ENCODE results near the gene UQCRC2.
"Not testable (repeated sequence)": the region's sequence is repeated elsewhere in the genome, so short reads cannot be mapped to it uniquely, and the experiment has no call there.

UQCRC2 gene

GRCh38 chr16:21982108-21982507 is 28.9 kb downstream of the UQCRC2 start:
- no peak for DNase-seq (ENCODE audit: low spot score)

DNA sequence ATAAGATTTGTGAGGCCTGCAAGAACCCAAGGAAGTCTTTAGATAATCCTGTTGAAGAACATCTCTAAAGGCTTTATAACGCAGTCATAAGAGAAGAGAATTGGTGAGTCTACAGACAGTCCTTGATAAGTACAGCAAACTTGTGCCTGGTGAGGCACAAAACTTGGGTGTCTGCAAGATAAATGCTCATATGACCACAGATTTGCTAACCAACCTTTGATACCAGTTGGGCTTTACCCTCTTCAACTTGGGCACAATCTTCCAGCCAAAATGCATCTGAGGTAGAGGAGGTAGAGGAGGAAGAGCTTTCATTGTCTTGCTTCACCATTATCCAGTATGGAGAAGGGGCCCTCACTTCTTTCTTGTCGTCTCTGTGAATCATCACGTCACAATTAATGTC is 30.9 kb downstream of the UQCRC2 start:
- no peak for DNase-seq (ENCODE audit: low spot score)

DNA sequence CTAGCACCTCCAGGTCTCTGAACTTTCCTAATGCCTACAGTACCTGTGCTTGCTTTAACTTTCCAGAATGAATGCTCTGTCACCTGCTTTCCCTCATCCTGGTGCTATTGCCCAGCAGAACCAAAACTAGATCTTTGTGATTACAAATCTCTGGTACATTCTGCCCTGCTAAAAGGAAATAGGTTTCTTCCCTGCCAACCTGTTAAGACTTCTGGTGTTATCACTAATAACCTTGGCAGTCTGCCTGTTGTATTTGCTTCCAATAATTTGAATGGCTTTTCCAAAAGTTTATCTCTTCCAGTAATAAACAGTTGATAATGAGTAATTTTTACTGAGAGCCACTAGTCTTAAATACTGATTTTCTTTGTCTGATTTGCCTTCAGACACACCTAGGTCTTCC is 32.4 kb downstream of the UQCRC2 start:
- no peak for DNase-seq (ENCODE audit: low spot score)

DNA sequence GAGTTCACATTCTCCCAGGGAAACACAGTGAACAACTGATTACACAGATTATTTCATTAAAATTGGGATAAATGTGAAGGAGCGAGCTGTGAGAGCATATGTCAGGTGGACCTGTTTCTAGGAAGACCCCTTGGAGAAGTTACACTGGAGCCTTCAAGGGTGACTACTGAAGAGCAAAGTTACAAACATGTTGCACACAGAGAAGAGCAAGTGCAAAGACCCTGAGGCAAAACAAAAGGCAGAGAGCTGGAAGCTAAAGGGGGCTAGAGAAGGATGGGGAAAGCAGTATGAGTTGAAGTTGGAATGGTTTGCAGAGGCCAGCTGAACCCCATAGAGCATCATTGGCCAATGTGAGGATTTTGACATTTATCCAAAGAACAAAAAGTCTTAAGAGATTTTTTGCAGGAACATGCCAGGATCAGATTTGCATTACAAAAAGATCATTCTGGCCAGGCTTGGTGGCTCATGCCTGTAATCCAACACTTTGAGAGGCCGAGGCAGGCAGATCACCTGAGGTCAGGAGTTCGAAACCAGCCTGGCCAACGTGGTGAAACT is 33.6 kb downstream of the UQCRC2 start:
- no peak for DNase-seq (ENCODE audit: low spot score)

DNA sequence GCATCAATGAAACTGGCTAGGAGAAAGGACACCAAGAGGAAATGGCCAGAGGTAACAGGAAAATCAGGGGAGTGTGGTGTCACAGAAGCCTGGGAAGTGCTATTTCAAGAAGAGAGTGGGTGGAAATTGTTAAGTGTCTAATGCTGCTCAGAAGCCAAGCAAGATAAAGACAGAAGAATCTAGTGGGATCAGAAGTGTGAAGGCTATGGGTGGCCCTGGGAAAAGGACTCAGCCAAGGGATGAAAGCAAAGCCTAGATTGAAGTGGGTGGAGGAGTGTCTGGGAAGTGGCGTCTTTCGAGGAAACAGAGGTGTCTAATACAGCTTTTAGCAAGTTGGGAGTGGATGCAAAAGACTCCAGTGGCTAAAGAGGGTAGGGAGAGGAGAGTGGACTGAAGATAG is 34.3 kb downstream of the UQCRC2 start:
- no peak for DNase-seq (ENCODE audit: low spot score)

DNA sequence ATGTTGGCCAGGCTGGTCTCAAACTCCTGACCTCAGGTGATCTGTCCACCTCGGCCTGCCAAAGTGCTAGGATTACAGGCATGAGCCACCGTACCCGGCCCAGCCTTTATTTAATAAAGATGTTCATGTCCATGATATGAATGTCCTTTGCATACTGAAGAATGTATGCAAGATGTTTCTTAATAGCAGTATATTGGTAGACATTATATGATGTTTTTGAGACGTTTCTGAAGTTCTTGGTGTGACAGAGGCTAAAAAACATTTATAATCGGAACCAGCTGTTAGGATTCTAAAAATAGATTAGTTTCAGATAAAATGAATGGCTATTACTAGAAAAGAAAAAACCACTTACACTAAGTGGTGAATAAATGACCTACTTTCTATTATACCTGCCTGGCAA is 36.0 kb downstream of the UQCRC2 start:
- DNase-seq (ENCODE audit: low spot score) = peak; percentile 41

DNA sequence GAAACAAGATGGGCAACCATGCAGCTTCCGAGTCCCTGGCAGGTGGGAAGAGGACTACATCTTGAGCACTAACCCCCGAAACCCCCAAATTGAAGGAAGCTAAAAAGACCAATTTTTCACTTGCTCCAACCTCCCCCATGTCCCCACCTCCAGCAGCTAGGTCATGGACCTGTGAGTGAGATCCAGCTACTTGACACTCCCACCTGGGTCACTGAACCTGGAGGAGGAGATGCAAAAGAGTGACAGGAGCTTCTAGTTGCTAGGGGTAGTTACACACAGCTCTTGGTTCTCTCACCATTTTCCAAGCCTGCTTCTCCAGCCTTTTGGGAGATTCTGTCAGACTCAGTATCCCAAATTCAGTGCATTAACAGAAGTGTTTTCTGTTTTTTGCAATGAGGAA is 36.6 kb downstream of the UQCRC2 start:
- no peak for DNase-seq (ENCODE audit: low spot score)

DNA sequence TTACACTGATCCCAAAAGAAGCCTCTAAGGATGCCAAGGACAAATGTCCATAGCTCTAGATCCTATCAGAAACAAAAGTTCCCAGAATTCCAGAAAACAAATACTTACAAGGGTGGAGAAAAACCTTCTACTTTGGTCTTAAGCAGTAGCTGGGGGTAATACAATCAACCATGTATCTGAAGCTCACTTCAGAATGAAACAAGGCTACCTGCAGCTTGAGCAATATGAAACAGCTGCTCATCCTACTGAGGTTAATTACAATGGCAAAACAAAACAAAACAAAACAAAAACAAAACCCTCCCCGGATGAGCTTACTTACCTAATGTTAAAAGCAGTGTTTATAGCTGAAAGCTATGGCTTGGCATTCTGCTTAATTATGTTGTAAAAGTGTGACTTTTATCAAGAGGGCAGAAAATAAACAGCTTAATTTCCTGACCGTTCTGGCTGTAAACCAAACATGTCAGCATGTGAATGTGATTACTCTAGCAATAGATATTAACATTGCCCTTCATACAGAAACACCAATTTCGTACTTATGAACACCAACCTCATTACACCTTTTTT is 37.3 kb downstream of the UQCRC2 start:
- no peak for DNase-seq (ENCODE audit: low spot score)

DNA sequence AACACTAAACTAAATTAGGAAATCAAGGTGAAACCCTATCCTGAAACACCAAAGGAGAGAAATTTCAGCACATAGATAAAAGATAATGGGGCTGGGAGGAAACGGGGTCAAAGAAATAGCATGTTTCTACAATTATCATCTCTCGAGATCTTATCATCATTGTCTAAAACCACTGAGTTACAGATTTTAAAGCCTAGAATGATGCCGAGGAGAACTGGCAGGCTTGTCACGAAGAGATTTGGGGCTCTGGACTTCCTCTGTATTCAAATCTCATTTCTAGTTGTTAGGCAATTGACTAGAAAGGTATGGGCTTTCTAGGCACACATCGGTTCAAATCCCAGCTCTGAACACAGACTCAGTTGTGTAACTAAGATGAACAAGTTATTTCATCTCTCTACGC is 38.5 kb downstream of the UQCRC2 start:
- DNase-seq (ENCODE audit: low spot score) = no peak

- DNase-seq (ENCODE audit: low spot score) = no peak
Observed at GRCh38 chr16:21994856-21995465, 41.8 kb downstream of the UQCRC2 start.

DNA sequence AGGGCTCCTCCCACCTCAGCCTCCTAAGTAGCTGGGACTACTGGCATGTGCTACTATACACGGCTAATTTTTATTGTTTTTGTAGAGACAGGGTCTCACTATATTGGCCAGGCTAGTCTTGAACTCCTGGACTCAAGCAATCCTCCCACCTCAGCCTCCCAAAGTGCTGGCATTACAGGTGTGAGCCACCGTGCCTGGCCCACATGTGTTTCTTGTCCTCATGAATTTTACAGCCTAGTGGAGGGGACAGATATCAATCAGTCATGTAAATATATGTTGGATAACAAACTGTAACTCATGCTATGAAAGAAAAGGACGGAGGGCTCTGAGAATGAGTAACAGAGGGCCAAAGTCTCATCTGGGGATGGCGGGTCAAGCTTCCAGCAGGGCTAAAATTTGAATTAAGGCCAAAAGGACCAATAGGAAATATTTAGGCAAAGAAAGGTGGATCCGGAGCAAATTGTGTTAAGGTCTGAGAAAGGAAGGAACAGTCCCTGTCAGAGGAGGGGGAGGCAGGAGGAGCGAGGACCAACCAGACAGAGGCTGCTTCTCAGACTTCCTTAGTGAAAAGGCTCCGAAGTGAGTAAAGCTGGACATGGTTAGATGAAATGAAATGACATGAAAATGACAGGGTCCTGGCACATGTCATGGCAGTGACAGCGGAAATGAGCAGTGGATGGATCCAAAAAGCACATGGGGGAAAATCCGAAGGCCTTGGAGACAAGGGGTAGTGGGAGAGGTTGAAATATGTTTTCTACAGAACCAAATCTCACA is 43.9 kb downstream of the UQCRC2 start:
- no peak for DNase-seq (ENCODE audit: low spot score)

DNA sequence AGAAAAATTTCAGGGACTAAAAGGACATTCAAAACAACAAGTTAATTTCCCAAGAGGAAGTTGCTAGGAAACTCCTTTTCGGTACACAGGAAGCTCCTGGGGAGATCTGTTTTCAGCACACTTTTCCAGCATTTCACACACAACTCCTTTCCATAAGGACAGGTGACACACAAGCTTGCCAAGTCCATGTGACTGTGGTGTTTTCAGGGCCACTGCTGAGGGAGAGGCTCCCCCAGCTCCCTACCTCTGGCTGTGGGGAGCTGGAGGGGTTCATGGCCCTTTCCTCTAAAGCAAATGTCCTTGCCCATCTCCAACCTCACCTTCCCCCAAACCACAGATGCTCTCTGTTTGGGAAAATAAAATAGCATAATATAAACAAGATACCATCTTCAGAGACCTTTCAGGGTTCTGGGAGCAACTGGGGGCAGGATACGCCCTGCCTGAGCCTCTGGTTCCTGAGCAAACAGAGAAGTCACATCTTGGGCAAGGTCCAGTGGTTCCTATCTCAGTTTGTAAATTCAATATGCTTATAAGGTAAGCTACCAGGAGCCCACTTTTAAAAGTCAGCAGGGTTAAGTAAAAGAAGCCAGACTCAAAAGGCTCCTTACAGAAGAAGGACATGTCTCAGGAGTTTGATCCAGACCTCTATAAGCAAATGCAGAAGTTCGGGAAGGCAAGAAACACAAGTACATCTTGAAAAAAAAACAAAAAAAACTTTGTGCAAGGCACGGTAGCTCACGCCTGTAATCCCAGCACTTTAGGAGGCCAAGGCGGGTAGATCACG is 44.7 kb downstream of the UQCRC2 start:
- no peak for DNase-seq (ENCODE audit: low spot score)

- peak; percentile 57 for DNase-seq (ENCODE audit: low spot score)
Observed at GRCh38 chr16:22001591-22001990, 48.4 kb downstream of the UQCRC2 start.

DNA sequence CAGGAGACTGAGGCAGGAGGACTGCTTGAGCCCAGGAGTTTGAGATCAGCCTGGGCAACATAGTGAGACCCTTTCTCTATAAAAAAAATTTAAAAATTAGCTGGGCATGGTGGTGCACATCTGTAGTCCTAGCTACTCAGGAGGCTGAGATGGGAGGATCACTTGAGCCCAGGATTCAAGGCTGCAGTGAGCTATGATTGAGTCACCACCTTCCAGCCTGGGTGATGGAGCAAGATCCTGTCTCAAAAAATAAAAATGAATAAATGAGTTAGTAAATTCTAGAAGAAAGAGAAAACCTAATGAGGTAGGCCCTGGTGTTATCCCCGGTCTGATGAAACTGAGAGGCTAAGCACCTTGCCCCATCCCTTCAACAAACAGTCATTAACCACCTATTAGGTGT is 48.9 kb downstream of the UQCRC2 start:
- DNase-seq (ENCODE audit: low spot score) = not testable (repeated sequence)

DNA sequence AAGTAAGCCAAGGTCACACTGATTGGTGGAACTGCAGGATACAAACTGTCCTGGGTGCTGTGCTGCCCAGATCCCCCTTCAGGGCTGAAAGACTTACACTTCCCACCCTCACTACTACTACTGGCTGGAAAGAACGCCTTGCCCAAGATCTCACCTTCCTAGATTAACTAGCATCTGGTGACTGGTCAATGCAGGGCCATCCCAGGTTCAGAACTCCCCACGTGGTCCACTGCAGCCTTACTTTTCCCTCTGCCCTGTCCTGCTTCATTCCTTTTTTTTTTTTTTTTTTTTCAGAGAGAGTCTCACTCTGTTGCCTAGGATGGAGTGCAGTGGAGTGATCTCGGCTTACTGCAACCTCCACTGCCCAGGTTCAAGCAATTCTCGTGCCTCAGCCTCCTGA is 50.0 kb downstream of the UQCRC2 start:
- no peak for DNase-seq (ENCODE audit: low spot score)

DNA sequence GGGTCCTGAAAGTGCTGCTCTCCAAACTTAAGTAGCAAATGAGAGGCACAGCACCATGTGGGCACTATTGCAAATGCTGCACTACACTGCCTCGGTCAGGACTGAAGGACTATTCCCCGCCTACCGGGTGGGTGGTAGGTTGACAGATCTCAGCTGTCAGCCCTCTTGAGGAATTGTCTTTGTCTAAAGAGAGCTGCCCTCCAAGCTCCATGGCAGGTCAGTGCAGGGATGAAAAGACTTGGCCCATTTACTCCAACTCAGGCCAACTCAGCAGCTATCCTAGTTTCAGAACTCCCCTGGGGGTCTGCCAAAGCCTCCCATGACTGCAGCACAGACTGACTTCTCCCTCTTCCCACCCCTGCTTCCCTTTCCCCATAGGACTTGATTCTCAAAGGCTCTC is 51.2 kb downstream of the UQCRC2 start:
- DNase-seq (ENCODE audit: low spot score) = no peak

DNA sequence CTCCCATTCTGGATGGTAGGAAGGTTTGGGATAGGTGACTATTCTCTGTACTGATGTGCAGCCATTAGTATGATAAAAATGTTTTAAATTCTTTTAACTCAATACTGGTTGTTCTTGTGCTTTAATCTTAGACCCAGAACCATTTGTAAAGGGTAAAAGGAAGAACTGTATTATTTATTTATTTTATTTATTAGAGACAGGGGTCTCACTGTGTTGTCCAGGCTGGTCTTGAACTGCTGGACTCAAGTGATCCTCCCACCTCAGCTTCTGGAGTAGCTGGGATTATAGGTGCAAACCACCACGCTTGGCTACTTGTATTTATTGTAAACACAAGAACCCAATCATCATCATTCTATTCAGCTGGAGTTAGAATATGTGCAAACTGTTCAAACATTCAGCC is 52.6 kb downstream of the UQCRC2 start:
- no peak for DNase-seq (ENCODE audit: low spot score)

DNA sequence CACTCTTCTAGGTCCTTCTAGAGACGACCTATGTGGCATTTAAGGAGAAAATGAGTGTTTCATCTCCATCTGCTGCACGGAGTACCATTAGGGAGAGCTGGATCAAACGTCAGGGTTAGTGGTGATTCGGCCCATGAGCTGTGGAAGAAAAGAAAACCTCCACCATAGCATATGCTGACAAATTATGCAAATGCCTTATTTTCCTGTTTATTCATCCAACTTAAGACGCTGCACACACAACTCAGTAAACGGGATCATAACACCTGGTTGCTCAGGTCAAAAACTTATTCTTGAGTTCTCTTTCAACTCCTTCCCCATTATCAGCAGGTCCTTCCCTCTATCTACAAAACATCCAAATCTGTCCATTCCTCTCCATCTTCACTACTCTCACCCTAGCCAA is 53.5 kb downstream of the UQCRC2 start:
- no peak for DNase-seq (ENCODE audit: low spot score)

GRCh38 chr16:22007159-22007508 is 54.0 kb downstream of the UQCRC2 start:
- no peak for DNase-seq (ENCODE audit: low spot score)

GRCh38 chr16:22007509-22008214 is 54.5 kb downstream of the UQCRC2 start, which contains the start of gene MOSMO:
MOSMO (plus strand) TSS chr16:22008111; CDS start chr16:22008302, 191 bp downstream.
- DNase-seq (ENCODE audit: low spot score) = peak; percentile 88

- peak; percentile 26 for DNase-seq (ENCODE audit: low spot score)
Observed at GRCh38 chr16:22008215-22009059, 55.3 kb downstream of the UQCRC2 start.

All from AG08395 (cell line).